Tibial artery (tissue), 4 donors: ENCODE results near the gene KLK1.

Experiments used
- DNase-seq, 2 donors: peaks; one replicate each; pipeline ENCODE4 v3.0.0-alpha.2; 2019
- H3K27ac ChIP-seq, 2 donors: fragments of 200-600 bp; sonication (generic) in 1 of 2; 1 replicate in 1 of 2; 2 replicates in 1 of 2; pipeline ENCODE4 v1.5.1; 2018 to 2019; ENCODE audit warnings: mild to moderate bottlenecking in 1 of 2
- H3K27me3 ChIP-seq, 2 donors: fragments of 200-600 bp; sonication (generic) in 1 of 2; one replicate each; pipeline versions ENCODE4 v1.5.1 to v1.6.0; 2016 to 2019
- H3K36me3 ChIP-seq, 3 donors: fragments of 200-600 bp; sonication (generic) in 2 of 3; one replicate each; pipeline ENCODE4 v1.5.1; 2016 to 2019; ENCODE audit warnings: mild to moderate bottlenecking in 2 of 3
- H3K4me1 ChIP-seq, 4 donors: fragments of 200-600 bp; sonication (generic) in 2 of 4; 1 replicate in 3 of 4; 2 replicates in 1 of 4; pipeline ENCODE4 v1.5.1; 2016 to 2019
- H3K4me3 ChIP-seq, 2 donors: fragments of 200-600 bp; sonication (generic) in 1 of 2; 1 replicate in 1 of 2; 2 replicates in 1 of 2; pipeline ENCODE4 v1.5.1; 2018 to 2019; ENCODE audit warnings: mild to moderate bottlenecking in 2 of 2
- H3K9me3 ChIP-seq, 3 donors: fragments of 200-600 bp; sonication (generic) in 1 of 3; one replicate each; pipeline ENCODE4 v1.5.1; 2016 to 2019
- intact Hi-C: fragments of 100-400 bp; cut with DNase I; formaldehyde crosslinking; loops from one replicate; pipeline ENCODE4 v1.15.0; 2023; ENCODE audit warnings: low total_unique reads
- TF ChIP-seq, protein P1 (sequence below), 2 experiments: fragments of 200-600 bp in 1 of 2; fragments of 450-650 bp in 1 of 2; IDR thresholded peaks; one replicate each; pipeline ENCODE4 v1.5.1; 2017 to 2019; ENCODE audit warnings: antibody characterized with exemption in 2 of 2, mild to moderate bottlenecking in 1 of 2, moderate library complexity in 1 of 2

The KLK1 gene

DNA sequence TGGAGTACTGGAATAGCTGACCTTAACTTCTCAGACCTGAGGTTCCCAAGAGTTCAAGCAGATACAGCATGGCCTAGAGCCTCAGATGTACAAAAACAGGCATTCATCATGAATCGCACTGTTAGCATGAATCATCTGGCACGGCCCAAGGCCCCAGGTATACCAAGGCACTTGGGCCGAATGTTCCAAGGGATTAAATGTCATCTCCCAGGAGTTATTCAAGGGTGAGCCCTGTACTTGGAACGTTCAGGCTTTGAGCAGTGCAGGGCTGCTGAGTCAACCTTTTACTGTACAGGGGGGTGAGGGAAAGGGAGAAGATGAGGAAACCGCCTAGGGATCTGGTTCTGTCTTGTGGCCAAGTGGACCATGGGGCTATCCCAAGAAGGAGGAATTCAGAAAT, 37.4 kb upstream of the KLK1 start:
- DNase-seq = no peak
- Histone ChIP-seq H3K4me1 (no peaks in the 10 kb centered on the region), H3K36me3 (no peaks in the 10 kb centered on the region), H3K27me3 (peaks cover 0 to 29% of the 10 kb centered on the region in 2 donors), H3K4me3 (no peak overlapping the region), H3K27ac (no peak overlapping the region), H3K9me3 (no peaks in the 10 kb centered on the region)
- intact Hi-C loops = no loop called here
- TF ChIP-seq, protein P1, sequence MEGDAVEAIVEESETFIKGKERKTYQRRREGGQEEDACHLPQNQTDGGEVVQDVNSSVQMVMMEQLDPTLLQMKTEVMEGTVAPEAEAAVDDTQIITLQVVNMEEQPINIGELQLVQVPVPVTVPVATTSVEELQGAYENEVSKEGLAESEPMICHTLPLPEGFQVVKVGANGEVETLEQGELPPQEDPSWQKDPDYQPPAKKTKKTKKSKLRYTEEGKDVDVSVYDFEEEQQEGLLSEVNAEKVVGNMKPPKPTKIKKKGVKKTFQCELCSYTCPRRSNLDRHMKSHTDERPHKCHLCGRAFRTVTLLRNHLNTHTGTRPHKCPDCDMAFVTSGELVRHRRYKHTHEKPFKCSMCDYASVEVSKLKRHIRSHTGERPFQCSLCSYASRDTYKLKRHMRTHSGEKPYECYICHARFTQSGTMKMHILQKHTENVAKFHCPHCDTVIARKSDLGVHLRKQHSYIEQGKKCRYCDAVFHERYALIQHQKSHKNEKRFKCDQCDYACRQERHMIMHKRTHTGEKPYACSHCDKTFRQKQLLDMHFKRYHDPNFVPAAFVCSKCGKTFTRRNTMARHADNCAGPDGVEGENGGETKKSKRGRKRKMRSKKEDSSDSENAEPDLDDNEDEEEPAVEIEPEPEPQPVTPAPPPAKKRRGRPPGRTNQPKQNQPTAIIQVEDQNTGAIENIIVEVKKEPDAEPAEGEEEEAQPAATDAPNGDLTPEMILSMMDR (IDR thresholded peaks at IDR 0.05) = no peak

DNA sequence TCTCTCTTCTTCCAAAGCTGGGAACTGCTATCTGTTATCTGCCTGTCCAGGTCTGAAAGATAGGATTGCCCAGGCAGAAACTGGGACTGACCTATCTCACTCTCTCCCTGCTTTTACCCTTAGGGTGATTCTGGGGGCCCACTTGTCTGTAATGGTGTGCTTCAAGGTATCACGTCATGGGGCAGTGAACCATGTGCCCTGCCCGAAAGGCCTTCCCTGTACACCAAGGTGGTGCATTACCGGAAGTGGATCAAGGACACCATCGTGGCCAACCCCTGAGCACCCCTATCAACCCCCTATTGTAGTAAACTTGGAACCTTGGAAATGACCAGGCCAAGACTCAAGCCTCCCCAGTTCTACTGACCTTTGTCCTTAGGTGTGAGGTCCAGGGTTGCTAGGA, 36.3 kb upstream of the KLK1 start:
- H3K4me1 ChIP-seq = no peaks in the 10 kb centered on the region
- H3K4me3 ChIP-seq = no peak overlapping the region
- TF ChIP-seq, protein P1 (IDR thresholded peaks at IDR 0.05) = no peak
- H3K36me3 ChIP-seq = no peaks in the 10 kb centered on the region
- peaks cover 0 to 29% of the 10 kb centered on the region in 2 donors for H3K27me3 ChIP-seq
- DNase-seq = no peak
- intact Hi-C loops = no loop called here
- H3K27ac ChIP-seq = no peak overlapping the region
- no peaks in the 10 kb centered on the region for H3K9me3 ChIP-seq

DNA sequence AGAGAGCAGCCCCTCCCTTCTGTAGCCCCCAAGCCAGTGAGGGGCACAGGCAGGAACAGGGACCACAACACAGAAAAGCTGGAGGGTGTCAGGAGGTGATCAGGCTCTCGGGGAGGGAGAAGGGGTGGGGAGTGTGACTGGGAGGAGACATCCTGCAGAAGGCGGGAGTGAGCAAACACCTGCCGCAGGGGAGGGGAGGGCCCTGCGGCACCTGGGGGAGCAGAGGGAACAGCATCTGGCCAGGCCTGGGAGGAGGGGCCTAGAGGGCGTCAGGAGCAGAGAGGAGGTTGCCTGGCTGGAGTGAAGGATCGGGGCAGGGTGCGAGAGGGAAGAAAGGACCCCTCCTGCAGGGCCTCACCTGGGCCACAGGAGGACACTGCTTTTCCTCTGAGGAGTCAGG, 35.3 kb upstream of the KLK1 start:
- Histone ChIP-seq H3K27me3 (peaks cover 0 to 29% of the 10 kb centered on the region in 2 donors), H3K4me3 (no peak overlapping the region), H3K36me3 (no peaks in the 10 kb centered on the region), H3K27ac (no peak overlapping the region), H3K4me1 (no peaks in the 10 kb centered on the region), H3K9me3 (no peaks in the 10 kb centered on the region)
- intact Hi-C loops = no loop called here
- TF ChIP-seq, protein P1 (IDR thresholded peaks at IDR 0.05) = no peak
- no peak for DNase-seq

GRCh38 chr19:50857366-50857765, 33.8 kb upstream of the KLK1 start:
- H3K27ac ChIP-seq = no peak overlapping the region
- H3K36me3 ChIP-seq = no peaks in the 10 kb centered on the region
- no peak overlapping the region for H3K4me3 ChIP-seq
- H3K27me3 ChIP-seq = peaks cover 0 to 29% of the 10 kb centered on the region in 2 donors
- DNase-seq = no peak
- no peaks in the 10 kb centered on the region for H3K4me1 ChIP-seq
- H3K9me3 ChIP-seq = no peaks in the 10 kb centered on the region
- intact Hi-C loops = no loop called here
- TF ChIP-seq, protein P1 (IDR thresholded peaks at IDR 0.05) = no peak

DNA sequence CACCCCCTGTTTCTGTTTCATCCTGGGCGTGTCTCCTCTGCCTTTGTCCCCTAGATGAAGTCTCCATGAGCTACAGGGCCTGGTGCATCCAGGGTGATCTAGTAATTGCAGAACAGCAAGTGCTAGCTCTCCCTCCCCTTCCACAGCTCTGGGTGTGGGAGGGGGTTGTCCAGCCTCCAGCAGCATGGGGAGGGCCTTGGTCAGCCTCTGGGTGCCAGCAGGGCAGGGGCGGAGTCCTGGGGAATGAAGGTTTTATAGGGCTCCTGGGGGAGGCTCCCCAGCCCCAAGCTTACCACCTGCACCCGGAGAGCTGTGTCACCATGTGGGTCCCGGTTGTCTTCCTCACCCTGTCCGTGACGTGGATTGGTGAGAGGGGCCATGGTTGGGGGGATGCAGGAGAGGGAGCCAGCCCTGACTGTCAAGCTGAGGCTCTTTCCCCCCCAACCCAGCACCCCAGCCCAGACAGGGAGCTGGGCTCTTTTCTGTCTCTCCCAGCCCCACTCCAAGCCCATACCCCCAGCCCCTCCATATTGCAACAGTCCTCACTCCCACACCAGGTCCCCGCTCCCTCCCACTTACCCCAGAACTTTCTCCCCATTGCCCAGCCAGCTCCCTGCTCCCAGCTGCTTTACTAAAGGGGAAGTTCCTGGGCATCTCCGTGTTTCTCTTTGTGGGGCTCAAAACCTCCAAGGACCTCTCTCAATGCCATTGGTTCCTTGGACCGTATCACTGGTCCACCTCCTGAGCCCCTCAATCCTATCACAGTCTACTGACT, 31.2 kb upstream of the KLK1 start, which contains the start of gene KLK3:
TSS of gene KLK3 (plus strand) at position 280 of the 775 bp plus-strand sequence. CDS start at position 321, 41 bp downstream.
- DNase-seq = no peak
- no peaks in the 10 kb centered on the region for H3K36me3 ChIP-seq
- no peaks in the 10 kb centered on the region for H3K9me3 ChIP-seq
- H3K27ac ChIP-seq = no peak within 1 kb of the TSS
- no peaks in the 10 kb centered on the region for H3K4me1 ChIP-seq
- TF ChIP-seq, protein P1 (IDR thresholded peaks at IDR 0.05) = no peak
- intact Hi-C loops = no loop called here
- H3K4me3 ChIP-seq = no peak within 1 kb of the TSS
- H3K27me3 ChIP-seq = peaks cover 0 to 35% of the 10 kb centered on the region in 2 donors
